ENCODE measurements around the gene NPY2R. TPM values are rescaled to one million over a fixed set of nuclear protein-coding genes. Genes with fewer than 3 reads are reported as not detected.

Gene NPY2R
- total RNA-seq, 2 donors from 2014 or later: 0.42 to 1.2 TPM

GRCh38 chr4:155234206-155234605 is 25.8 kb downstream of the NPY2R start:
- Histone ChIP-seq H3K9me3 (no peaks in the 10 kb centered on the region), H3K4me1 (no peaks in the 10 kb centered on the region), H3K27ac (no peak overlapping the region), H3K9ac (ENCODE audit: low read depth in 2 of 2, low read length in 2 of 2) (no peak overlapping the region), H3K36me3 (no peaks in the 10 kb centered on the region), H3K27me3 (no peaks in the 10 kb centered on the region), H3K4me3 (no peak overlapping the region)
- TF ChIP-seq, protein P1, sequence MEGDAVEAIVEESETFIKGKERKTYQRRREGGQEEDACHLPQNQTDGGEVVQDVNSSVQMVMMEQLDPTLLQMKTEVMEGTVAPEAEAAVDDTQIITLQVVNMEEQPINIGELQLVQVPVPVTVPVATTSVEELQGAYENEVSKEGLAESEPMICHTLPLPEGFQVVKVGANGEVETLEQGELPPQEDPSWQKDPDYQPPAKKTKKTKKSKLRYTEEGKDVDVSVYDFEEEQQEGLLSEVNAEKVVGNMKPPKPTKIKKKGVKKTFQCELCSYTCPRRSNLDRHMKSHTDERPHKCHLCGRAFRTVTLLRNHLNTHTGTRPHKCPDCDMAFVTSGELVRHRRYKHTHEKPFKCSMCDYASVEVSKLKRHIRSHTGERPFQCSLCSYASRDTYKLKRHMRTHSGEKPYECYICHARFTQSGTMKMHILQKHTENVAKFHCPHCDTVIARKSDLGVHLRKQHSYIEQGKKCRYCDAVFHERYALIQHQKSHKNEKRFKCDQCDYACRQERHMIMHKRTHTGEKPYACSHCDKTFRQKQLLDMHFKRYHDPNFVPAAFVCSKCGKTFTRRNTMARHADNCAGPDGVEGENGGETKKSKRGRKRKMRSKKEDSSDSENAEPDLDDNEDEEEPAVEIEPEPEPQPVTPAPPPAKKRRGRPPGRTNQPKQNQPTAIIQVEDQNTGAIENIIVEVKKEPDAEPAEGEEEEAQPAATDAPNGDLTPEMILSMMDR (IDR thresholded peaks at IDR 0.05): no peak
- DNase-seq: no peak
- intact Hi-C loops (cut with DNase I): no loop called here

- Histone ChIP-seq H3K36me3 (no peaks in the 10 kb centered on the region), H3K27me3 (no peaks in the 10 kb centered on the region), H3K27ac (no peak overlapping the region), H3K4me1 (no peaks in the 10 kb centered on the region), H3K4me3 (no peak overlapping the region), H3K9me3 (no peaks in the 10 kb centered on the region), H3K9ac (ENCODE audit: low read depth in 2 of 2, low read length in 2 of 2) (no peak overlapping the region)
- TF ChIP-seq, protein P1 (IDR thresholded peaks at IDR 0.05): no peak
- DNase-seq: no peak
- intact Hi-C loops (cut with DNase I): no loop called here
These were observed 29.1 kb downstream of the NPY2R start for GRCh38 chr4:155237567-155237966.

GRCh38 chr4:155241225-155241624 is 32.8 kb downstream of the NPY2R start:
- H3K9me3 ChIP-seq: no peaks in the 10 kb centered on the region

DNA sequence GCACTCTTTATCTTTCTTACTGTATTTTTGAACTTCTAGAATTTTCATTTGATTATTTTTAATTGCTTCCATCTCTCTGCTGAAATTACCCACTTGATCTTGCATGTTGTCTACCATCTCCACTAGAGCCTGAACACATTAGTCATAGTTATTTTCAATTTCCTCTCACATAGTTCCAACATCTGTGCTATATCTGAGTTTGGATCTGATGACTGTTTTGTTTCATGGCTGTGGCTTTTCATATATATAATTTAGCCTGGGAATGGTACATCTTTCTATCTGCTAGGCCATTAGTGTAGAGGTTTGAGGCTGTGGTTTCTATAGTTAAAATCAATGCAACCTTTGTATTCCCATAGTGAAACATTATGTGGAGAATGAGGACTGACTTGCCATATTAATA is 33.2 kb downstream of the NPY2R start:
- Histone ChIP-seq H3K4me3 (no peak overlapping the region), H3K27ac (no peak overlapping the region), H3K4me1 (no peaks in the 10 kb centered on the region), H3K36me3 (no peaks in the 10 kb centered on the region), H3K27me3 (no peaks in the 10 kb centered on the region), H3K9me3 (no peaks in the 10 kb centered on the region), H3K9ac (ENCODE audit: low read depth in 2 of 2, low read length in 2 of 2) (no peak overlapping the region)
- DNase-seq: no peak
- TF ChIP-seq, protein P1 (IDR thresholded peaks at IDR 0.05): no peak
- intact Hi-C loops (cut with DNase I): no loop called here

More at GRCh38 chr4:155241225-155241624, 32.8 kb downstream of the NPY2R start:
- Histone ChIP-seq H3K4me3 (no peak overlapping the region), H3K27ac (no peak overlapping the region), H3K27me3 (no peaks in the 10 kb centered on the region), H3K36me3 (no peaks in the 10 kb centered on the region), H3K4me1 (no peaks in the 10 kb centered on the region), H3K9ac (ENCODE audit: low read depth in 2 of 2, low read length in 2 of 2) (no peak overlapping the region)
- intact Hi-C loops (cut with DNase I): no loop called here
- TF ChIP-seq, protein P1 (IDR thresholded peaks at IDR 0.05): no peak
- no peak for DNase-seq

- intact Hi-C loops (cut with DNase I): no loop called here
- TF ChIP-seq, protein P1 (IDR thresholded peaks at IDR 0.05): no peak
- Histone ChIP-seq H3K27ac (no peak overlapping the region), H3K9ac (ENCODE audit: low read depth in 2 of 2, low read length in 2 of 2) (no peak overlapping the region), H3K4me3 (no peak overlapping the region), H3K9me3 (no peaks in the 10 kb centered on the region), H3K4me1 (no peaks in the 10 kb centered on the region), H3K36me3 (no peaks in the 10 kb centered on the region), H3K27me3 (no peaks in the 10 kb centered on the region)
- no peak for DNase-seq
These were observed 36.7 kb downstream of the NPY2R start for GRCh38 chr4:155245105-155245504.

Data from colonic mucosa (tissue), 4 donors.